MM.1S (cell line): Measurements from ENCODE around the gene CSF1R.

Experiments
- DNase-seq: peaks from one replicate; pipeline ENCODE4 v3.0.0-alpha.2; 2015
- H2AFZ ChIP-seq: fragments of 300-600 bp; sonication (generic); 2 replicates; pipeline ENCODE4 v1.6.0; 2016; ENCODE audit warnings: antibody characterized with exemption, low read length
- H3F3A ChIP-seq: fragments of 300-600 bp; sonication (generic); 2 replicates; pipeline ENCODE4 v1.6.1; 2016; ENCODE audit warnings: mild to moderate bottlenecking, antibody characterized with exemption, low read length, moderate library complexity, mixed read lengths; ENCODE audit not compliant: insufficient read depth
- H3K27ac ChIP-seq: fragments of 300-600 bp; sonication (generic); 2 replicates; pipeline ENCODE4 v1.5.1; 2016; ENCODE audit warnings: mild to moderate bottlenecking, low read length
- H3K27me3 ChIP-seq: fragments of 300-600 bp; sonication (generic); replicated peaks from 2 replicates; pipeline ENCODE4 v1.6.0; 2016; ENCODE audit warnings: low read length; ENCODE audit not compliant: insufficient read depth
- H3K36me3 ChIP-seq: fragments of 300-600 bp; sonication (generic); replicated peaks from 2 replicates; pipeline ENCODE4 v1.6.1; 2016; ENCODE audit warnings: mild to moderate bottlenecking, low read length, mixed read lengths; ENCODE audit not compliant: insufficient read depth
- H3K4me1 ChIP-seq: fragments of 300-600 bp; sonication (generic); 2 replicates; pipeline ENCODE4 v1.6.1; 2016; ENCODE audit warnings: low read length, mixed read lengths
- H3K4me2 ChIP-seq: fragments of 300-600 bp; sonication (generic); 2 replicates; pipeline ENCODE4 v1.6.0; 2016; ENCODE audit warnings: low read depth, low read length
- H3K4me3 ChIP-seq: fragments of 300-600 bp; sonication (generic); 2 replicates; pipeline ENCODE4 v1.5.1; 2016; ENCODE audit warnings: low read length, mixed read lengths
- H3K79me2 ChIP-seq: fragments of 300-600 bp; sonication (generic); 2 replicates; pipeline ENCODE4 v1.6.1; 2016; ENCODE audit warnings: mixed run types, low read length, mixed read lengths
- H3K9ac ChIP-seq: fragments of 300-600 bp; sonication (generic); 2 replicates; pipeline ENCODE4 v1.6.1; 2016; ENCODE audit warnings: low read length, mixed read lengths
- H3K9me2 ChIP-seq: fragments of 300-600 bp; sonication (generic); replicated peaks from 2 replicates; pipeline ENCODE4 v1.6.1; 2016; ENCODE audit warnings: mild to moderate bottlenecking, low read length, mixed read lengths; ENCODE audit not compliant: insufficient read depth
- H3K9me3 ChIP-seq: fragments of 300-600 bp; sonication (generic); replicated peaks from 2 replicates; pipeline ENCODE4 v1.6.1; 2016; ENCODE audit warnings: mild to moderate bottlenecking, low read length, mixed read lengths; ENCODE audit not compliant: insufficient read depth
- H4K20me1 ChIP-seq: fragments of 300-600 bp; sonication (generic); 2 replicates; pipeline ENCODE4 v1.6.1; 2016; ENCODE audit warnings: mild to moderate bottlenecking, low read length, moderate library complexity, mixed read lengths; ENCODE audit not compliant: insufficient read depth
- CTCF ChIP-seq: fragments of 300-600 bp; sonication (generic); IDR thresholded peaks from 2 replicates; pipeline ENCODE4 v1.5.1; 2016; ENCODE audit warnings: antibody characterized with exemption, low read length, mixed read lengths
- EZH2 ChIP-seq: fragments of 300-600 bp; sonication (generic); optimal IDR thresholded peaks from 2 replicates; pipeline ENCODE3; 2017; ENCODE audit warnings: low read depth, mild to moderate bottlenecking, antibody characterized with exemption, low read length, mixed read lengths
- EZH2phosphoT487 ChIP-seq: fragments of 300-600 bp; sonication (generic); IDR thresholded peaks from 2 replicates; pipeline ENCODE4 v1.6.1; 2018; ENCODE audit warnings: antibody characterized with exemption, low read length

CSF1R gene

GRCh38 chr5:150120617-150121447, 34.5 kb upstream of the CSF1R start:
- Histone ChIP-seq H4K20me1 (no peaks in the 10 kb centered on the region), H3K27ac (no peak overlapping the region), H3K4me3 (no peak overlapping the region), H3K4me2 (no peak overlapping the region), H3K9me2 (no peaks in the 10 kb centered on the region), H3K79me2 (no peaks in the 10 kb centered on the region), H2AFZ (no peak overlapping the region), H3F3A (no peaks in the 10 kb centered on the region), H3K27me3 (no peaks in the 10 kb centered on the region), H3K9ac (no peak overlapping the region), H3K36me3 (no peaks in the 10 kb centered on the region), H3K4me1 (no peaks in the 10 kb centered on the region), H3K9me3 (no peaks in the 10 kb centered on the region)
- no peak for DNase-seq
- TF ChIP-seq EZH2phosphoT487 (no peak), EZH2 (no peak), CTCF (no peak)

- H3K9ac ChIP-seq = no peak overlapping the region
- DNase-seq = no peak
Measured at GRCh38 chr5:150120062-150120441, 33.7 kb upstream of the CSF1R start.

GRCh38 chr5:150119421-150120061, 33.2 kb upstream of the CSF1R start:
- no peaks in the 10 kb centered on the region for H3K9me3 ChIP-seq
- H3K4me1 ChIP-seq = no peaks in the 10 kb centered on the region
- TF ChIP-seq EZH2phosphoT487 (no peak), CTCF (no peak), EZH2 (no peak)
- H3K4me3 ChIP-seq = no peak overlapping the region
- H3K27me3 ChIP-seq = no peaks in the 10 kb centered on the region
- DNase-seq = no peak
- no peak overlapping the region for H2AFZ ChIP-seq
- H3K36me3 ChIP-seq = no peaks in the 10 kb centered on the region
- no peak overlapping the region for H3K4me2 ChIP-seq
- H3F3A ChIP-seq = no peaks in the 10 kb centered on the region
- H3K9me2 ChIP-seq = no peaks in the 10 kb centered on the region
- H4K20me1 ChIP-seq = no peaks in the 10 kb centered on the region
- no peak overlapping the region for H3K9ac ChIP-seq
- H3K27ac ChIP-seq = no peak overlapping the region
- H3K79me2 ChIP-seq = no peaks in the 10 kb centered on the region

More at GRCh38 chr5:150120062-150120441, 33.7 kb upstream of the CSF1R start:
- Histone ChIP-seq H3F3A (no peaks in the 10 kb centered on the region), H3K27me3 (no peaks in the 10 kb centered on the region), H3K9me2 (no peaks in the 10 kb centered on the region), H3K4me2 (no peak overlapping the region), H2AFZ (no peak overlapping the region), H3K27ac (no peak overlapping the region), H3K9me3 (no peaks in the 10 kb centered on the region), H3K4me1 (no peaks in the 10 kb centered on the region), H3K36me3 (no peaks in the 10 kb centered on the region), H3K4me3 (no peak overlapping the region), H3K79me2 (no peaks in the 10 kb centered on the region), H4K20me1 (no peaks in the 10 kb centered on the region)
- no peak for TF ChIP-seq CTCF
- no peak for TF ChIP-seq EZH2phosphoT487
